ENCODE results near the gene HINFP.
"Not testable (repeated sequence)": the region's sequence is repeated elsewhere in the genome, so short reads cannot be mapped to it uniquely, and the experiment has no call there.

Gene HINFP

GRCh38 chr11:119166368-119167076, 45.1 kb downstream of the HINFP start:
- no peak for TF ChIP-seq CTCF (IDR thresholded peaks at IDR 0.05; ENCODE audit: insufficient read depth, low read depth, low read length, missing control alignments)
- DNase-seq (ENCODE audit: low read depth): peak; percentile 82
- no peak overlapping the region for H3K4me3 ChIP-seq (ENCODE audit: low read length)

GRCh38 chr11:119167077-119167458, 45.7 kb downstream of the HINFP start:
- DNase-seq (ENCODE audit: low read depth); H3K4me3 ChIP-seq (ENCODE audit: low read length): not testable (repeated sequence)

- TF ChIP-seq CTCF (IDR thresholded peaks at IDR 0.05; ENCODE audit: insufficient read depth, low read depth, low read length, missing control alignments): peak; percentile 12
- DNase-seq (ENCODE audit: low read depth): peak; percentile 91
- H3K4me3 ChIP-seq (ENCODE audit: low read length): peak overlapping the region; percentile 58
Measured at GRCh38 chr11:119167933-119168332, 46.6 kb downstream of the HINFP start.

- peak; percentile 80 for DNase-seq (ENCODE audit: low read depth)
- peak within 1 kb of the TSS; percentile 58 for H3K4me3 ChIP-seq (ENCODE audit: low read length)
- peak; percentile 74 for TF ChIP-seq CTCF (IDR thresholded peaks at IDR 0.05; ENCODE audit: insufficient read depth, low read depth, low read length, missing control alignments)
Measured at GRCh38 chr11:119168471-119169281, 47.3 kb downstream of the HINFP start, which contains the start of gene NLRX1. Gene NLRX1, plus strand, starts transcription at chr11:119168725. Its CDS starts 2,679 bp downstream, at chr11:119171404.

- peak; percentile 50 for DNase-seq (ENCODE audit: low read depth)
- peak overlapping the region; percentile 58 for H3K4me3 ChIP-seq (ENCODE audit: low read length)
- no peak for TF ChIP-seq CTCF (IDR thresholded peaks at IDR 0.05; ENCODE audit: insufficient read depth, low read depth, low read length, missing control alignments)
Measured at GRCh38 chr11:119169282-119169719, 47.9 kb downstream of the HINFP start.

- TF ChIP-seq CTCF (IDR thresholded peaks at IDR 0.05; ENCODE audit: insufficient read depth, low read depth, low read length, missing control alignments): no peak
- DNase-seq (ENCODE audit: low read depth): no peak
Measured at GRCh38 chr11:119172513-119172912, 51.1 kb downstream of the HINFP start.

GRCh38 chr11:119173453-119173852, 52.1 kb downstream of the HINFP start:
- no peak for TF ChIP-seq CTCF (IDR thresholded peaks at IDR 0.05; ENCODE audit: insufficient read depth, low read depth, low read length, missing control alignments)
- no peak overlapping the region for H3K4me3 ChIP-seq (ENCODE audit: low read length)
- no peak for DNase-seq (ENCODE audit: low read depth)

More at GRCh38 chr11:119172513-119172912, 51.1 kb downstream of the HINFP start:
- H3K4me3 ChIP-seq (ENCODE audit: low read length): no peak overlapping the region
